HepG2 (cell line): ENCODE measurements around the gene C6orf136. TPM values are rescaled to one million over a fixed set of nuclear protein-coding genes. Genes with fewer than 3 reads are reported as not detected.

ENCODE experiments used
- ATAC-seq: fragments of 200-7000 bp; cut with Tn5 transposase; 3 replicates; pipeline ENCODE4 v1.9.1; 2020; ENCODE audit warnings: mild to moderate bottlenecking, moderate library complexity
- BruUV-seq: library from RNA; stranded (reverse); fragments of 400-500 nt; replicated peaks from 2 replicates; lab custom pipeline; 2021; lab: Mats Ljungman, UMichigan
- CTCF ChIA-PET: fragments of 300-600 bp; formaldehyde crosslinking; extraction: SDS; loops from one replicate; lab custom pipeline; 2021; ENCODE audit warnings: low total read pairs, inconsistent platforms, low intra/inter-chr PET ratio; lab: Yijun Ruan, JAX
- POLR2A ChIA-PET: fragments of 350-600 bp; sonication (Branson Sonifier 250); formaldehyde crosslinking; loops from one replicate; lab custom pipeline; 2020; ENCODE audit warnings: antibody characterized with exemption, inconsistent platforms; lab: Yijun Ruan, JAX
- DNase-seq: peaks from one replicate; pipeline ENCODE4 v3.0.0-alpha.2; 2015; ENCODE audit warnings: low spot score
- FAIRE-seq: peaks from 3 replicates; lab custom pipeline; 2011; peaks lifted over from hg19 to GRCh38; lab: Jason Lieb, UNC
- H2AFZ ChIP-seq: one replicate; pipeline ENCODE4 v1.6.1; 2011; ENCODE audit warnings: low read length, inconsistent platforms
- H3K27ac ChIP-seq: fragments of 300-600 bp; 3 replicates; pipeline ENCODE4 v1.8.0; 2011; ENCODE audit warnings: mixed run types, mild to moderate bottlenecking, mixed read lengths, low read length, inconsistent platforms; ENCODE audit not compliant: insufficient read depth; ENCODE audit errors: extremely low read length
- H3K27me3 ChIP-seq, 2 experiments: fragments of 200-600 bp in 1 of 2; 2 replicates in 1 of 2; 3 replicates in 1 of 2; pipeline versions ENCODE4 v1.6.0 to v1.8.0; 2011; ENCODE audit warnings: low read length in 2 of 2, mild to moderate bottlenecking in 2 of 2, moderate library complexity in 2 of 2, inconsistent platforms in 1 of 2; ENCODE audit not compliant: insufficient read depth in 2 of 2, control insufficient read depth in 1 of 2
- H3K36me3 ChIP-seq, 2 experiments: fragments of 200-600 bp in 1 of 2; replicated peaks in 1 of 2; 2 replicates in 1 of 2; 3 replicates in 1 of 2; pipeline versions ENCODE4 v1.5.1 to v1.8.0; 2011; ENCODE audit warnings: low read length in 2 of 2, inconsistent platforms in 1 of 2; ENCODE audit not compliant: insufficient read depth in 2 of 2, control insufficient read depth in 1 of 2
- H3K4me1 ChIP-seq: 2 replicates; pipeline ENCODE4 v1.5.1; 2012; ENCODE audit warnings: low read length, inconsistent platforms; ENCODE audit not compliant: insufficient read depth
- H3K4me2 ChIP-seq: 2 replicates; pipeline ENCODE4 v1.6.0; 2011; ENCODE audit warnings: low read depth, low read length, inconsistent platforms
- H3K4me3 ChIP-seq, 3 experiments: fragments of 200-600 bp in 1 of 3; sonication (generic), shearing (Covaris generic) in 1 of 3; replicated peaks in 1 of 3; 2 replicates each; pipeline ENCODE4 v1.5.1; 2011 to 2016; ENCODE audit warnings: low read length in 3 of 3, inconsistent platforms in 2 of 3, low read depth in 2 of 3, mild to moderate bottlenecking in 2 of 3, control low read depth in 1 of 3, mixed read lengths in 1 of 3; ENCODE audit not compliant: insufficient read depth in 1 of 3
- H3K79me2 ChIP-seq: one replicate; pipeline ENCODE4 v1.6.1; 2011; ENCODE audit warnings: low read length, inconsistent platforms; ENCODE audit not compliant: insufficient read depth
- H3K9ac ChIP-seq: 2 replicates; pipeline ENCODE4 v1.6.0; 2011; ENCODE audit warnings: mild to moderate bottlenecking, low read depth, low read length, inconsistent platforms; ENCODE audit not compliant: insufficient read depth
- H3K9me3 ChIP-seq: 2 replicates; pipeline ENCODE4 v1.5.1; 2012; ENCODE audit warnings: mild to moderate bottlenecking, low read length
- H4K20me1 ChIP-seq: 2 replicates; pipeline ENCODE4 v1.6.0; 2011; ENCODE audit warnings: inconsistent platforms, mild to moderate bottlenecking, low read length, moderate library complexity; ENCODE audit not compliant: insufficient read depth
- ASH2L ChIP-seq: fragments of 300-600, 200-600 bp; sonication (generic); IDR thresholded peaks from 2 replicates; pipeline ENCODE4 v1.7.0; 2017; ENCODE audit warnings: low read depth, mild to moderate bottlenecking, moderate library complexity, mixed read lengths, low read length; ENCODE audit not compliant: insufficient read length
- ATRX ChIP-seq: sonication (generic); formaldehyde crosslinking; IDR thresholded peaks from 2 replicates; pipeline ENCODE4 v1.4.0; 2020; ENCODE audit warnings: missing genetic modification reagents, borderline replicate concordance
- BCL6 ChIP-seq: IDR thresholded peaks from 2 replicates; pipeline ENCODE4 v1.6.1; 2016; ENCODE audit warnings: missing genetic modification reagents, missing compliant biosample characterization
- MED8 ChIP-seq: sonication (generic); formaldehyde crosslinking; IDR thresholded peaks from 2 replicates; pipeline ENCODE4 v1.8.1; 2023; ENCODE audit warnings: mild to moderate bottlenecking, missing genetic modification reagents; ENCODE audit not compliant: insufficient replicate concordance
- SALL1 ChIP-seq: sonication (generic); formaldehyde crosslinking; IDR thresholded peaks from 2 replicates; pipeline ENCODE4 v1.8.0; 2022; ENCODE audit warnings: mild to moderate bottlenecking, missing genetic modification reagents
- ZNF260 ChIP-seq: sonication (generic); formaldehyde crosslinking; IDR thresholded peaks from 2 replicates; pipeline ENCODE4 v1.4.0; 2020; ENCODE audit warnings: missing genetic modification reagents, low read depth, mild to moderate bottlenecking, borderline replicate concordance
- ZNF501 ChIP-seq: sonication (generic); formaldehyde crosslinking; IDR thresholded peaks from 2 replicates; pipeline ENCODE4 v1.5.1; 2020; ENCODE audit warnings: mild to moderate bottlenecking, moderate library complexity, missing genetic modification reagents
- ZSCAN25 ChIP-seq: sonication (generic); formaldehyde crosslinking; IDR thresholded peaks from 2 replicates; pipeline ENCODE4 v1.8.0; 2022; ENCODE audit warnings: mild to moderate bottlenecking, missing genetic modification reagents
- WGBS: methylation state at CpG from one replicate; pipeline ENCODE4 v1.1.6; 2017; ENCODE audit warnings: low lambda C conversion rate; 5-methylcytosine and 5-hydroxymethylcytosine counted together
- in situ Hi-C: cut with HindIII; loops from 2 replicates; pipeline ENCODE4 v1.10.0; 2017; ENCODE audit warnings: low pct_unique_long_range_greater_than_20kb; ENCODE audit not compliant: extremely low pct_ligation_motif_present
- intact Hi-C: fragments of 100-400 bp; cut with micrococcal nuclease; formaldehyde crosslinking; loops from one replicate; pipeline ENCODE4 v1.10.0; 2022; ENCODE audit not compliant: unreplicated experiment
- polyA plus RNA-seq, 8 experiments: library from polyadenylated mRNA; depleted of rRNA in 3 of 8; stranded (reverse) in 7 of 8; unstranded in 1 of 8; fragments of >200 nt; fragmentation: Illumina TruSeq in 4 of 8; extraction: Trizol in 4 of 8; gene quantifications; 2 replicates each; pipeline versions ENCODE4 v1.2.1 to v1.2.3, GENCODE V29; 2011 to 2016; ENCODE audit warnings: low read depth in 4 of 8, missing spikeins in 1 of 8, mixed read lengths in 1 of 8; ENCODE audit not compliant: insufficient read depth in 1 of 8
- total RNA-seq, 5 experiments: library from RNA; depleted of rRNA; stranded (reverse); fragments of >200 nt; fragmentation: Illumina TruSeq; extraction: Trizol; gene quantifications; 2 replicates each; pipeline ENCODE4 v1.2.3, GENCODE V29; 2016; ENCODE audit warnings: low read depth in 1 of 5
- TF ChIP-seq, protein P1 (sequence below), 2 experiments: sonication (generic) in 1 of 2; formaldehyde crosslinking in 1 of 2; IDR thresholded peaks; 2 replicates each; pipeline versions ENCODE4 v1.5.1 to v1.6.1; 2011 to 2020; ENCODE audit warnings: borderline replicate concordance in 1 of 2, low read depth in 1 of 2, low read length in 1 of 2, mild to moderate bottlenecking in 1 of 2, missing genetic modification reagents in 1 of 2, moderate library complexity in 1 of 2

C6orf136 gene
- total and polyA plus RNA-seq, 2 of the 13 experiments (the other 11 are each of a cell fraction or from before 2014, with no cell fraction given): 12.0 to 26.2 TPM

DNA sequence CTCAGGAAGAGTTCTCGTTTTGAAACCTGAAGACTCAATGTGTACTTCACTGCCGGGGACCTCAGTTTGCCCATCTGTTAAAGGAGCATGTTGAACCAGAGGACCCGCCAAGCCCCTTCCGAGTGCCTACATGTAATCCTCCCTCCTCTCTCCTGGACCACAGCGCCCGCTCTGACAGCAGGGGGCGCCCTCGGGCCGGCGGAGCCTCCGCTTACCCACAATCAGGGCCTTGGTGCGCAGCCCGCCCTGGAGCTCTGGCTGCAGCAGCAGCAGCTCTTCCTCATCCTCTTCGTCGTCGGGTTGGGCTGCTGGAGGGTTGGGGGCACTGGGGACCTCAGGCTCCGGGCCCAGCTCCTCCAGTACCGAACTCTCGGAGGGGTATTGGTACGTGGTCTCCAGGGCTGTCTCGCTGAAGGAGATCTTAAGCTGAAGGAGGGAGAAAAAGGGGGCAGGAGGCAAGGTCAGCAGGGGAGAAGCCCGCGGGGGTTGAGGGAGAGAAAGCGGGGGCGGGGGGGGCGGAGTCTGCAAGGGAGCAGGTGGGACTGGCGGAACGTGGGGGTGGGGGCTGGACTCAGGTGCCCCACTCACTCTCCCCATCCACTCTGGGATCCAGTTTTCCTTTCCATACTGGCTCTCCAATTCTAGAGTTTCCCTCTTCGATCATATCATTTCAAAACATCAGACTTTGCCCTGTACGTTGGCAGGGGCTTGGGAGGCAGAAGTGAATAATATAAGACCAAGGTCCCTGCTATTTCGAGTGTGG, 32.2 kb downstream of the C6orf136 start (continued):
- TF ChIP-seq, protein P1, sequence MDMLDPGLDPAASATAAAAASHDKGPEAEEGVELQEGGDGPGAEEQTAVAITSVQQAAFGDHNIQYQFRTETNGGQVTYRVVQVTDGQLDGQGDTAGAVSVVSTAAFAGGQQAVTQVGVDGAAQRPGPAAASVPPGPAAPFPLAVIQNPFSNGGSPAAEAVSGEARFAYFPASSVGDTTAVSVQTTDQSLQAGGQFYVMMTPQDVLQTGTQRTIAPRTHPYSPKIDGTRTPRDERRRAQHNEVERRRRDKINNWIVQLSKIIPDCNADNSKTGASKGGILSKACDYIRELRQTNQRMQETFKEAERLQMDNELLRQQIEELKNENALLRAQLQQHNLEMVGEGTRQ (IDR thresholded peaks at IDR 0.05; ENCODE audit: low read depth, low read length): no peak
- TF ChIP-seq, protein P1 (CRISPR knock-in tag; IDR thresholded peaks at IDR 0.05; ENCODE audit: borderline replicate concordance): no peak
- TF ChIP-seq, all 625 proteins: peak for 240

DNA sequence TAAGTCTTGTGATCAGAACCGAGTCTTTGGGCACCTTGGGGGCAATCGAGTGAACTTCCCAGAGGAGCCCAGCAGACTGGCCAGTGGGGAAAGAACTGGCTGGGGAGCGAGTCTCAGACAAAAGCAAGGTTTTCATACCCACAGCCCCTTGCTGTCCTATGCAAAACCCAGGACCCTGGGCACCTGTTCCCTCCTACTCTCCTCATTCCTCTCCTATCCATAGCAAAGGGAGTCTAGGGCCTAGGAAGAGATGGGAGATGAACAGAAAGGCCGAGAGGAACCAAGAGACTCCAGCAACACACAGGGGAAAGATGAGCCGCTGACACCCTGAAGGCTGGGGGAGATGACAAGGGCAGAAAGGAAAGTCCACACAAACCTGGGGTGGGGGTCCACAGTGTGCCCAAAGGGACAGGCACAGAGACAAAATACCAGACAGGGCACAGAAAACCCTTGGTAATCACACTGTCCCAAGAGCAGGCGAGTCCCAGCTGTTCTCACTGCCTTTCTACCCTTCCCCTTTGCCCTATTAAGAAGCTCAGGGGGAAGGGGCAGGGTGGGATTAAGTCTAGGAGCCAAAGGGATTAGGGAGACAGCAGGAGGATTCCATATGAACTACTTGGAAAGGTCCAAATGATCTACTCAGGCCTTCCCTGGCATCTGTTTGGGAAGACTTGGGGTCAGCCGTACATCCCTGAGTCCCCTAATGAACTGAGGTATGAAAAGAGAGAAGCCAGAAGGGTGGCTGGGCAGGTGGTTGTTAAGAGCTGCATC, 33.0 kb downstream of the C6orf136 start:
- POLR2A ChIA-PET: interaction anchor here (0.7 to 4.7 kb wide), 11 partner anchors 13 to 85 kb away, joined by 3 to 92 read pairs (median 6); partner anchors contain the start of genes MDC1, MRPS18B, PPP1R10 and TUBB
- no peak; the same call in none of the 3 replicates for ATAC-seq

More for the DNA sequence above, 33.0 kb downstream of the C6orf136 start:
- FAIRE-seq (no peak), DNase-seq (no peak)
- BruUV-seq: no TSS peak
- Histone ChIP-seq H3K79me2 (no peaks in the 10 kb centered on the region), H3K36me3 (0 out of 5 replicates have a peak, but pooled peaks cover 0 to 1% of the 10 kb centered on the region in 2 experiments), H4K20me1 (no peaks in the 10 kb centered on the region), H3K9ac (peak overlapping the region; percentile 33; the same call in 1 of the 2 replicates), H2AFZ (no peak overlapping the region), H3K4me1 (peaks cover 47% of the 10 kb centered on the region), H3K4me2 (peak overlapping the region; percentile 88), H3K9me3 (no peaks in the 10 kb centered on the region), H3K4me3 (peak overlapping the region in 2 of 3 experiments; percentile 43 to 66; a peak in 4 of 6 replicates), H3K27me3 (no peaks in the 10 kb centered on the region), H3K27ac (peak overlapping the region; percentile 32)
- intact Hi-C loops (loop anchor here (1.0 to 10.0 kb wide), 6 partner anchors 37 to 197 kb away; partner anchors contain the start of genes FLOT1 and MDC1), in situ Hi-C loops (loop anchor here (5.0 to 25.0 kb wide), 2 partner anchors 42 to 407 kb away; partner anchors contain the start of gene TUBB)
- CTCF ChIA-PET: interaction anchor here (1.5 to 3.8 kb wide), 2 partner anchors 42 to 51 kb away, joined by 4 to 130 read pairs; no protein-coding TSS in a partner anchor
- WGBS: 72% methylated on average over 7 of the region's 7 CpGs
- TF ChIP-seq BCL6 (no peak), SALL1 (CRISPR knock-in tag) (peak; percentile 10; the same call in 1 of the 2 replicates), ASH2L (peak; percentile 7), ZNF260 (no peak), ZSCAN25 (CRISPR knock-in tag) (0 out of 2 replicates have a peak, but pooled peaks have one; percentile 9), ATRX (CRISPR knock-in tag) (no peak), MED8 (CRISPR knock-in tag) (no peak), ZNF501 (0 out of 2 replicates have a peak, but pooled peaks have one; percentile 4)
